Measurements from ENCODE around the gene CLTA.
"Not testable (repeated sequence)": the region's sequence is repeated elsewhere in the genome, so short reads cannot be mapped to it uniquely, and the experiment has no call there.

CLTA gene

GRCh38 chr9:36218411-36218901, 27.7 kb downstream of the CLTA start:
- TF ChIP-seq, protein P1, sequence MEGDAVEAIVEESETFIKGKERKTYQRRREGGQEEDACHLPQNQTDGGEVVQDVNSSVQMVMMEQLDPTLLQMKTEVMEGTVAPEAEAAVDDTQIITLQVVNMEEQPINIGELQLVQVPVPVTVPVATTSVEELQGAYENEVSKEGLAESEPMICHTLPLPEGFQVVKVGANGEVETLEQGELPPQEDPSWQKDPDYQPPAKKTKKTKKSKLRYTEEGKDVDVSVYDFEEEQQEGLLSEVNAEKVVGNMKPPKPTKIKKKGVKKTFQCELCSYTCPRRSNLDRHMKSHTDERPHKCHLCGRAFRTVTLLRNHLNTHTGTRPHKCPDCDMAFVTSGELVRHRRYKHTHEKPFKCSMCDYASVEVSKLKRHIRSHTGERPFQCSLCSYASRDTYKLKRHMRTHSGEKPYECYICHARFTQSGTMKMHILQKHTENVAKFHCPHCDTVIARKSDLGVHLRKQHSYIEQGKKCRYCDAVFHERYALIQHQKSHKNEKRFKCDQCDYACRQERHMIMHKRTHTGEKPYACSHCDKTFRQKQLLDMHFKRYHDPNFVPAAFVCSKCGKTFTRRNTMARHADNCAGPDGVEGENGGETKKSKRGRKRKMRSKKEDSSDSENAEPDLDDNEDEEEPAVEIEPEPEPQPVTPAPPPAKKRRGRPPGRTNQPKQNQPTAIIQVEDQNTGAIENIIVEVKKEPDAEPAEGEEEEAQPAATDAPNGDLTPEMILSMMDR (IDR thresholded peaks at IDR 0.05; ENCODE audit: extremely low read depth, insufficient read depth, missing control alignments) = no peak
- no peak for DNase-seq (ENCODE audit: low spot score)
- in situ Hi-C loops (cut with MboI; ENCODE audit: low pct_unique_long_range_greater_than_20kb, low sequenced_read_pairs, unreplicated experiment) = no loop called here

DNA sequence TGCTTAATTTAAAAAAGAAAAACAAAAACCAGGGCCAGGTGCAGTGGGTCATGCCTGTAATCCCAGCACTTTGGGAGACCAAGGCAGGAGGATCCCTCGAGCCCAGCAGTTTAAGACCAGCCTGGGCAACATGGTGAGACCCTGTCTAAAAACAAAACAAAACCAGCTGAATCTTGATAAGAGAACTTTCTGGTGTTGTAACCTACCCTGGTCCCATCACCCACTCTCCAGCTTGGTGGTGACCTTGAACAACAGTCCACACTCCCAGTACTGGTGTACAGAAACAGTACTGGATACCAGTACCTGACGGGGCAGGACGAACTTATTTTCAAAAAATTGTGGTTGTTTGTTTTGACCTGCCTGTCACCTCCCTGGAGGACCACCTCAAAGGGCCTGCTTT, 30.9 kb downstream of the CLTA start:
- in situ Hi-C loops (cut with MboI; ENCODE audit: low pct_unique_long_range_greater_than_20kb, low sequenced_read_pairs, unreplicated experiment) = no loop called here
- TF ChIP-seq, protein P1 (IDR thresholded peaks at IDR 0.05; ENCODE audit: extremely low read depth, insufficient read depth, missing control alignments) = no peak
- DNase-seq (ENCODE audit: low spot score) = no peak

GRCh38 chr9:36222449-36222848, 31.7 kb downstream of the CLTA start:
- in situ Hi-C loops (cut with MboI; ENCODE audit: low pct_unique_long_range_greater_than_20kb, low sequenced_read_pairs, unreplicated experiment) = no loop called here
- DNase-seq (ENCODE audit: low spot score) = no peak
- TF ChIP-seq, protein P1 (IDR thresholded peaks at IDR 0.05; ENCODE audit: extremely low read depth, insufficient read depth, missing control alignments) = no peak

- no peak for DNase-seq (ENCODE audit: low spot score)
- TF ChIP-seq, protein P1 (IDR thresholded peaks at IDR 0.05; ENCODE audit: extremely low read depth, insufficient read depth, missing control alignments) = no peak
- in situ Hi-C loops (cut with MboI; ENCODE audit: low pct_unique_long_range_greater_than_20kb, low sequenced_read_pairs, unreplicated experiment) = no loop called here
These were observed 46.5 kb downstream of the CLTA start for GRCh38 chr9:36237230-36237629.

- DNase-seq (ENCODE audit: low spot score); in situ Hi-C loops (cut with MboI; ENCODE audit: low pct_unique_long_range_greater_than_20kb, low sequenced_read_pairs, unreplicated experiment): not testable (repeated sequence)
These were observed 48.5 kb downstream of the CLTA start for GRCh38 chr9:36239205-36239604.

DNA sequence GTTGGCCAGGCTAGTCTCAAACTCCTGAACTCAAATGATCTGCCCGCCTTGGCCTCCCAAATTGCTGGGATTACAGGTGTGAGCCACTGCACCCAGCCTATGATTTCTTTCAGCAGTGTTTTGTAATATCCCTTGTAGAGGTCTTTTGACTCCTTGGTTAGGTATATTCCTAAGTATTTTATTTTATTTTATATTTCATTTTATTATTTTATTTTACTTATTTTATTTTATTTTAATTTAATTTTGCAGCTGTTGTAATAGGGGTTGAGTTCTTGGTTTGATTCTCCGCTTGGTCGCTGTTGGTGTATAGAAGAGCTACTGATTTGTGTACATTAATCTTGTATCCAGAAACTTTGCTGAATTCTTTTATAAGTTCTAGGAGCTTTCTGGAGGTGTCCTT, 49.0 kb downstream of the CLTA start:
- DNase-seq (ENCODE audit: low spot score); in situ Hi-C loops (cut with MboI; ENCODE audit: low pct_unique_long_range_greater_than_20kb, low sequenced_read_pairs, unreplicated experiment): not testable (repeated sequence)

DNA sequence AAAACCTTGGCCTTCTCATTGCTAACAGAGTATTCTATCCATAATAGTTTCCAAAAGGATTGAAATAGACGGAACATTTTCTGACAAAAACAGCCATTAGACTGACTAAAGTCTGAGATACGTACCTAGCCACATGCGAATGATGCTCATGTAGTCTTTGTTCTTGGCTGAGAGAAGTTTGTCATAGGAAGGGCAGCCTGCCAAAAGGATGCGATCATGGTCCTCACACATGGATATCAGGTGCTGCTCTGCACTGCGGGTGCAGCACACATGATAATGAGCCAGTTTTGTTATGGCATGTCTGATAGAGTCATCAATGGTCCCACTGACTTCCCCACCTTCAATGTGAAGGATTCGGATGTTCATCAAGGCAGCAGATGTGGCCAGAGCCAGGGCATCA, 55.2 kb downstream of the CLTA start:
- no peak for DNase-seq (ENCODE audit: low spot score)
- TF ChIP-seq, protein P1 (IDR thresholded peaks at IDR 0.05; ENCODE audit: extremely low read depth, insufficient read depth, missing control alignments) = no peak
- in situ Hi-C loops (cut with MboI; ENCODE audit: low pct_unique_long_range_greater_than_20kb, low sequenced_read_pairs, unreplicated experiment) = no loop called here

DNA sequence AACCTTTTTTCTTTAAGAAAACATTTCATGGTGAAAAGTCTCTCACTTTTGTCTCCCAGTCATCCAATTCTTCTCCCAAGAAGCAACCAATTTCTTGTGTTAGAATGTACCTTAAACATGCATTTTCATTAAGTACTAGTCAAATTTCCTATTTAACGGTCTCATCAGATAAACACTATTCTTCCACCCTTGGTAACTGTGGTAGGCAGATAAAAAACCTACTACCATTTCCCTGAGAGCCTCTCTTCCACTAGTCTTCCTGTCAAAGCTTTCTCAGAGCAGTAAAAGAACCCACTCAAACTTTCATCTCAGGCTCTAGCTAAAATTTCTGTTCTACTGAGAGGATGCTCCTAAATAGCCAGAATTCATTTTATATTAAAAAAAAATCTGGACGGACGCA, 56.6 kb downstream of the CLTA start:
- TF ChIP-seq, protein P1 (IDR thresholded peaks at IDR 0.05; ENCODE audit: extremely low read depth, insufficient read depth, missing control alignments) = no peak
- in situ Hi-C loops (cut with MboI; ENCODE audit: low pct_unique_long_range_greater_than_20kb, low sequenced_read_pairs, unreplicated experiment) = no loop called here
- no peak for DNase-seq (ENCODE audit: low spot score)
